K562 (cell line): Measurements from ENCODE around the gene ARF4. TPM values are rescaled to one million over a fixed set of nuclear protein-coding genes. Genes with fewer than 3 reads are reported as not detected.

Experiments
- ATAC-seq: fragments of 200-7000 bp; cut with Tn5 transposase; 3 replicates; pipeline ENCODE4 v1.9.1; 2020; ENCODE audit warnings: moderate library complexity
- BruUV-seq: library from RNA; stranded (reverse); fragments of 400-500 nt; replicated peaks from 2 replicates; lab custom pipeline; 2021; lab: Mats Ljungman, UMichigan
- CTCF ChIA-PET: fragments of 300-600 bp; formaldehyde crosslinking; extraction: SDS; loops from one replicate; lab custom pipeline; 2021; ENCODE audit warnings: low intra/inter-chr PET ratio; lab: Yijun Ruan, JAX
- POLR2A ChIA-PET: fragments of 300-600, 350-650 bp; sonication (Branson Sonifier 250); formaldehyde crosslinking; extraction: SDS; loops from one replicate; lab custom pipeline; 2021; ENCODE audit warnings: antibody characterized with exemption, inconsistent platforms; lab: Yijun Ruan, JAX
- DNase-seq, 4 experiments: peaks; one replicate each; pipeline versions ENCODE4 v3.0.0 to v3.0.0-alpha.2; 2011 to 2018; ENCODE audit warnings: low spot score in 3 of 4, mixed read lengths in 3 of 4; ENCODE audit errors: extremely low read depth in 1 of 4
- FAIRE-seq: peaks from 2 replicates; lab custom pipeline; 2011; peaks lifted over from hg19 to GRCh38; lab: Jason Lieb, UNC
- H2AFZ ChIP-seq: 2 replicates; pipeline ENCODE4 v1.6.0; 2011; ENCODE audit warnings: low read depth, low read length, control low read depth, inconsistent platforms
- H3K27ac ChIP-seq: fragments of 200-600 bp; 3 replicates; pipeline ENCODE4 v1.8.0; 2011; ENCODE audit warnings: low read depth, mild to moderate bottlenecking, control low read depth, inconsistent platforms, low read length, moderate library complexity, mixed read lengths; ENCODE audit errors: extremely low read depth
- H3K27me3 ChIP-seq, 2 experiments: fragments of 300-600 bp in 1 of 2; 2 replicates in 1 of 2; 3 replicates in 1 of 2; pipeline versions ENCODE4 v1.6.0 to v1.8.0; 2011; ENCODE audit warnings: inconsistent platforms in 2 of 2, low read length in 2 of 2, mild to moderate bottlenecking in 1 of 2, mixed read lengths in 1 of 2, moderate library complexity in 1 of 2; ENCODE audit not compliant: control insufficient read depth in 2 of 2, insufficient read depth in 2 of 2
- H3K36me3 ChIP-seq: fragments of 300-600 bp; 3 replicates; pipeline ENCODE4 v1.8.0; 2011; ENCODE audit warnings: mild to moderate bottlenecking, low read length, inconsistent platforms; ENCODE audit not compliant: control insufficient read depth, insufficient read depth
- H3K4me1 ChIP-seq, 2 experiments: fragments of 200-600 bp in 1 of 2; replicated peaks in 1 of 2; 2 replicates in 1 of 2; 3 replicates in 1 of 2; pipeline versions ENCODE4 v1.5.1 to v1.8.0; 2011; ENCODE audit warnings: inconsistent platforms in 2 of 2, low read length in 2 of 2, mild to moderate bottlenecking in 1 of 2, mixed read lengths in 1 of 2, moderate library complexity in 1 of 2; ENCODE audit not compliant: control insufficient read depth in 2 of 2, insufficient read depth in 2 of 2
- H3K4me2 ChIP-seq: 2 replicates; pipeline ENCODE4 v1.6.1; 2011; ENCODE audit warnings: low read length, control low read depth, inconsistent platforms, mixed read lengths; ENCODE audit not compliant: insufficient read depth
- H3K4me3 ChIP-seq: fragments of 200-600 bp; sonication (generic), shearing (Covaris generic); 2 replicates; pipeline ENCODE4 v1.5.1; 2016; ENCODE audit warnings: control low read depth, inconsistent platforms
- H3K79me2 ChIP-seq: fragments of 200-600 bp; 3 replicates; pipeline ENCODE4 v1.8.0; 2011; ENCODE audit warnings: low read length, inconsistent platforms; ENCODE audit not compliant: control insufficient read depth, insufficient read depth
- H3K9ac ChIP-seq, 2 experiments: 2 replicates each; pipeline versions ENCODE4 v1.6.0 to v1.6.1; 2011; ENCODE audit warnings: low read depth in 2 of 2, low read length in 2 of 2, control low read depth in 1 of 2, inconsistent platforms in 1 of 2, mild to moderate bottlenecking in 1 of 2, mixed read lengths in 1 of 2; ENCODE audit not compliant: insufficient read depth in 1 of 2
- H3K9me1 ChIP-seq: one replicate; pipeline ENCODE4 v1.6.0; 2011; ENCODE audit warnings: inconsistent platforms, mild to moderate bottlenecking, low read length, moderate library complexity; ENCODE audit not compliant: control insufficient read depth, insufficient read depth
- H3K9me3 ChIP-seq: replicated peaks from 2 replicates; pipeline ENCODE4 v1.5.1; 2011; ENCODE audit warnings: low read depth, low read length, inconsistent platforms; ENCODE audit not compliant: control insufficient read depth, insufficient read depth
- H4K20me1 ChIP-seq: replicated peaks from 2 replicates; pipeline ENCODE4 v1.6.1; 2011; ENCODE audit warnings: low read length, inconsistent platforms, mixed read lengths; ENCODE audit not compliant: control insufficient read depth, insufficient read depth
- ELK3 ChIP-seq: fragments of 450-650 bp; formaldehyde crosslinking; IDR thresholded peaks from 2 replicates; pipeline ENCODE4 v1.4.0; 2020; ENCODE audit warnings: mild to moderate bottlenecking
- ZNF431 ChIP-seq: sonication (generic); formaldehyde crosslinking; IDR thresholded peaks from 2 replicates; pipeline ENCODE4 v1.8.0; 2022; ENCODE audit warnings: mild to moderate bottlenecking, missing genetic modification reagents
- ZNF518B ChIP-seq: fragments of 250-450 bp; sonication (Bioruptor Pico); IDR thresholded peaks from 2 replicates; pipeline ENCODE4 v1.5.0; 2021; ENCODE audit warnings: mild to moderate bottlenecking, moderate library complexity
- WGBS: fragments of 100-300 bp; shearing (Covaris generic); methylation state at CpG from one replicate; pipeline ENCODE4 v1.1.6; 2016; ENCODE audit warnings: low coverage, mixed read lengths; ENCODE audit not compliant: insufficient coverage; ENCODE audit errors: missing lambda C conversion rate; 5-methylcytosine and 5-hydroxymethylcytosine counted together
- in situ Hi-C: fragments of 300-500 bp; cut with MboI; formaldehyde crosslinking; loops from 4 replicates; pipeline ENCODE4 v1.15.0; 2018; ENCODE audit warnings: inconsistent platforms, mixed read lengths
- intact Hi-C: fragments of 100-400 bp; cut with micrococcal nuclease; formaldehyde crosslinking; loops from 2 replicates; pipeline ENCODE4 v1.14.2; 2022
- polyA plus RNA-seq, 8 experiments: library from polyadenylated mRNA; depleted of rRNA in 4 of 8; stranded (reverse) in 5 of 8; unstranded in 3 of 8; fragments of >200 nt; fragmentation: Nextera tagmentation in 2 of 8; fragmentation: Illumina TruSeq in 1 of 8; extraction: Ambion mirVana in 2 of 8; extraction: Trizol in 1 of 8; gene quantifications; 2 replicates each; pipeline versions ENCODE4 v1.2.1 to v1.2.3, GENCODE V29; 2011 to 2014; ENCODE audit warnings: inconsistent platforms in 1 of 8, missing spikeins in 1 of 8
- total RNA-seq, 7 experiments: library from RNA; depleted of rRNA in 6 of 7; stranded (reverse); fragments of >200 nt in 6 of 7; fragmentation: Illumina TruSeq in 2 of 7; extraction: Trizol in 2 of 7; gene quantifications; 2 replicates each; pipeline versions ENCODE4 v1.2.1 to v1.2.3, GENCODE V29; 2011 to 2021; ENCODE audit warnings: low replicate concordance in 1 of 7

Gene ARF4
- total and polyA plus RNA-seq, 9 of the 15 experiments (the other 6 are each of a cell fraction or from before 2014, with no cell fraction given): 41.1 to 273 (median 83.8) TPM

GRCh38 chr3:57605683-57606082 lies 8.5 kb upstream of the ARF4 start:
- no peak overlapping the region for H3K9ac ChIP-seq
- H3K27me3 ChIP-seq: no peaks in the 10 kb centered on the region
- H2AFZ ChIP-seq: no peak overlapping the region
- ChIA-PET POLR2A (no interaction called here), CTCF (no interaction called here)
- intact Hi-C loops (no loop called here), in situ Hi-C loops (no loop called here)
- peaks cover 3% of the 10 kb centered on the region; the same call in 1 of the 2 replicates for H3K9me3 ChIP-seq
- no peaks in the 10 kb centered on the region for H4K20me1 ChIP-seq
- ATAC-seq: no peak
- no peak overlapping the region for H3K4me2 ChIP-seq
- H3K36me3 ChIP-seq: peaks cover 3% of the 10 kb centered on the region; the same call in 2 of the 3 replicates
- no peaks in the 10 kb centered on the region for H3K79me2 ChIP-seq
- no peaks in the 10 kb centered on the region for H3K4me1 ChIP-seq
- no peaks in the 10 kb centered on the region for H3K9me1 ChIP-seq
- no peak for DNase-seq
- no peak for FAIRE-seq
- no peak overlapping the region for H3K4me3 ChIP-seq
- BruUV-seq: no TSS peak
- no peak overlapping the region for H3K27ac ChIP-seq
- TF ChIP-seq ZNF431 (CRISPR knock-in tag): no peak

GRCh38 chr3:57604971-57605370 lies 7.8 kb upstream of the ARF4 start:
- ATAC-seq (no peak), DNase-seq (no peak), FAIRE-seq (no peak)
- Histone ChIP-seq H2AFZ (no peak overlapping the region), H3K27ac (no peak overlapping the region), H3K9ac (no peak overlapping the region), H3K4me1 (peaks cover under 1 to 6% of the 10 kb centered on the region in 2 experiments; a peak in 3 of 5 replicates), H3K9me1 (no peaks in the 10 kb centered on the region), H3K9me3 (peaks cover 3% of the 10 kb centered on the region; the same call in 1 of the 2 replicates), H3K27me3 (no peaks in the 10 kb centered on the region), H3K4me2 (no peak overlapping the region), H4K20me1 (no peaks in the 10 kb centered on the region), H3K4me3 (no peak overlapping the region), H3K79me2 (no peaks in the 10 kb centered on the region), H3K36me3 (peaks cover 3% of the 10 kb centered on the region; the same call in 2 of the 3 replicates)
- in situ Hi-C loops (no loop called here), intact Hi-C loops (no loop called here)
- TF ChIP-seq ZNF518B (CRISPR knock-in tag) (no peak), ELK3 (CRISPR knock-in tag) (no peak)
- CTCF ChIA-PET: no interaction called here
- WGBS: 65% methylated on average over 2 of the region's 2 CpGs
- POLR2A ChIA-PET: no interaction called here
- no TSS peak for BruUV-seq
